ENCODE results near the gene ANKRD13B.

ANKRD13B gene

GRCh38 chr17:29596811-29597210, 3.9 kb downstream of the ANKRD13B start:
- H3K9me3 ChIP-seq (ENCODE audit: control insufficient read depth, low read length) = no peaks in the 10 kb centered on the region
- H3K4me1 ChIP-seq (ENCODE audit: control insufficient read depth, insufficient read depth, low read length) = peaks cover 51% of the 10 kb centered on the region
- peaks cover 6% of the 10 kb centered on the region for H3K27me3 ChIP-seq (ENCODE audit: control insufficient read depth, insufficient read depth, low read length, poor library complexity, severe bottlenecking)
- H3K27ac ChIP-seq (ENCODE audit: insufficient read depth, low read depth, low read length, poor library complexity, severe bottlenecking) = no peak overlapping the region
- H3K4me3 ChIP-seq (ENCODE audit: insufficient read depth, low read depth, low read length) = no peak overlapping the region
- H3K36me3 ChIP-seq (ENCODE audit: control insufficient read depth, insufficient read depth, low read length) = no peaks in the 10 kb centered on the region
- WGBS, 2 experiments = 46 to 50% methylated on average over 9 of the region's 9 CpGs

- Histone ChIP-seq H3K4me3 (ENCODE audit: insufficient read depth, low read depth, low read length) (no peak overlapping the region), H3K9me3 (ENCODE audit: control insufficient read depth, low read length) (no peaks in the 10 kb centered on the region), H3K36me3 (ENCODE audit: control insufficient read depth, insufficient read depth, low read length) (no peaks in the 10 kb centered on the region), H3K27ac (ENCODE audit: insufficient read depth, low read depth, low read length, poor library complexity, severe bottlenecking) (peak overlapping the region; percentile 16), H3K27me3 (ENCODE audit: control insufficient read depth, insufficient read depth, low read length, poor library complexity, severe bottlenecking) (peaks cover 6% of the 10 kb centered on the region), H3K4me1 (ENCODE audit: control insufficient read depth, insufficient read depth, low read length) (peaks cover 45% of the 10 kb centered on the region)
- 32 to 38% methylated on average over 13 of the region's 13 CpGs for WGBS, 2 experiments
Observed at GRCh38 chr17:29597361-29598172, 4.6 kb downstream of the ANKRD13B start.

GRCh38 chr17:29603109-29603674, 10.3 kb downstream of the ANKRD13B start:
- H3K4me1 ChIP-seq (ENCODE audit: control insufficient read depth, insufficient read depth, low read length) = peaks cover under 1% of the 10 kb centered on the region
- no peak overlapping the region for H3K4me3 ChIP-seq (ENCODE audit: insufficient read depth, low read depth, low read length)
- H3K27ac ChIP-seq (ENCODE audit: insufficient read depth, low read depth, low read length, poor library complexity, severe bottlenecking) = no peak overlapping the region
- H3K27me3 ChIP-seq (ENCODE audit: control insufficient read depth, insufficient read depth, low read length, poor library complexity, severe bottlenecking) = no peaks in the 10 kb centered on the region
- WGBS, 2 experiments = 96 to 97% methylated on average over 6 of the region's 6 CpGs
- no peaks in the 10 kb centered on the region for H3K9me3 ChIP-seq (ENCODE audit: control insufficient read depth, low read length)
- H3K36me3 ChIP-seq (ENCODE audit: control insufficient read depth, insufficient read depth, low read length) = no peaks in the 10 kb centered on the region

GRCh38 chr17:29607557-29608195, 14.7 kb downstream of the ANKRD13B start:
- no peaks in the 10 kb centered on the region for H3K9me3 ChIP-seq (ENCODE audit: control insufficient read depth, low read length)
- WGBS, 2 experiments = 90% methylated on average over 29 of the region's 29 CpGs
- no peak overlapping the region for H3K27ac ChIP-seq (ENCODE audit: insufficient read depth, low read depth, low read length, poor library complexity, severe bottlenecking)
- no peaks in the 10 kb centered on the region for H3K36me3 ChIP-seq (ENCODE audit: control insufficient read depth, insufficient read depth, low read length)
- H3K27me3 ChIP-seq (ENCODE audit: control insufficient read depth, insufficient read depth, low read length, poor library complexity, severe bottlenecking) = peaks cover 2% of the 10 kb centered on the region
- no peak overlapping the region for H3K4me3 ChIP-seq (ENCODE audit: insufficient read depth, low read depth, low read length)
- H3K4me1 ChIP-seq (ENCODE audit: control insufficient read depth, insufficient read depth, low read length) = no peaks in the 10 kb centered on the region

- Histone ChIP-seq H3K27ac (ENCODE audit: insufficient read depth, low read depth, low read length, poor library complexity, severe bottlenecking) (no peak overlapping the region), H3K36me3 (ENCODE audit: control insufficient read depth, insufficient read depth, low read length) (no peaks in the 10 kb centered on the region), H3K27me3 (ENCODE audit: control insufficient read depth, insufficient read depth, low read length, poor library complexity, severe bottlenecking) (peaks cover 14% of the 10 kb centered on the region), H3K4me3 (ENCODE audit: insufficient read depth, low read depth, low read length) (no peak overlapping the region), H3K4me1 (ENCODE audit: control insufficient read depth, insufficient read depth, low read length) (peaks cover 5% of the 10 kb centered on the region), H3K9me3 (ENCODE audit: control insufficient read depth, low read length) (no peaks in the 10 kb centered on the region)
- WGBS, 2 experiments = 92 to 95% methylated on average over 15 of the region's 15 CpGs
Observed at GRCh38 chr17:29608986-29609385, 16.1 kb downstream of the ANKRD13B start.

- Histone ChIP-seq H3K36me3 (ENCODE audit: control insufficient read depth, insufficient read depth, low read length) (no peaks in the 10 kb centered on the region), H3K27ac (ENCODE audit: insufficient read depth, low read depth, low read length, poor library complexity, severe bottlenecking) (no peak overlapping the region), H3K4me3 (ENCODE audit: insufficient read depth, low read depth, low read length) (no peak overlapping the region), H3K9me3 (ENCODE audit: control insufficient read depth, low read length) (no peaks in the 10 kb centered on the region), H3K4me1 (ENCODE audit: control insufficient read depth, insufficient read depth, low read length) (peaks cover 15% of the 10 kb centered on the region), H3K27me3 (ENCODE audit: control insufficient read depth, insufficient read depth, low read length, poor library complexity, severe bottlenecking) (peaks cover 28% of the 10 kb centered on the region)
- WGBS, 2 experiments = 88 to 93% methylated on average over 3 of the region's 3 CpGs
Observed at GRCh38 chr17:29610395-29610794, 17.5 kb downstream of the ANKRD13B start.

GRCh38 chr17:29611351-29612093, 18.6 kb downstream of the ANKRD13B start:
- Histone ChIP-seq H3K4me1 (ENCODE audit: control insufficient read depth, insufficient read depth, low read length) (peaks cover 17% of the 10 kb centered on the region), H3K27me3 (ENCODE audit: control insufficient read depth, insufficient read depth, low read length, poor library complexity, severe bottlenecking) (peaks cover 39% of the 10 kb centered on the region), H3K27ac (ENCODE audit: insufficient read depth, low read depth, low read length, poor library complexity, severe bottlenecking) (no peak overlapping the region), H3K36me3 (ENCODE audit: control insufficient read depth, insufficient read depth, low read length) (no peaks in the 10 kb centered on the region), H3K4me3 (ENCODE audit: insufficient read depth, low read depth, low read length) (no peak overlapping the region), H3K9me3 (ENCODE audit: control insufficient read depth, low read length) (no peaks in the 10 kb centered on the region)
- WGBS, 2 experiments = 95 to 96% methylated on average over 11 of the region's 11 CpGs

GRCh38 chr17:29612094-29612403, 19.1 kb downstream of the ANKRD13B start:
- Histone ChIP-seq H3K27ac (ENCODE audit: insufficient read depth, low read depth, low read length, poor library complexity, severe bottlenecking) (no peak overlapping the region), H3K36me3 (ENCODE audit: control insufficient read depth, insufficient read depth, low read length) (no peaks in the 10 kb centered on the region), H3K4me3 (ENCODE audit: insufficient read depth, low read depth, low read length) (no peak overlapping the region), H3K9me3 (ENCODE audit: control insufficient read depth, low read length) (no peaks in the 10 kb centered on the region), H3K4me1 (ENCODE audit: control insufficient read depth, insufficient read depth, low read length) (peaks cover 22% of the 10 kb centered on the region), H3K27me3 (ENCODE audit: control insufficient read depth, insufficient read depth, low read length, poor library complexity, severe bottlenecking) (peaks cover 44% of the 10 kb centered on the region)
- WGBS, 2 experiments = 96 to 97% methylated on average over 12 of the region's 12 CpGs

- H3K27me3 ChIP-seq (ENCODE audit: control insufficient read depth, insufficient read depth, low read length, poor library complexity, severe bottlenecking) = peaks cover 50% of the 10 kb centered on the region
- no peaks in the 10 kb centered on the region for H3K36me3 ChIP-seq (ENCODE audit: control insufficient read depth, insufficient read depth, low read length)
- 92% methylated on average over 85 of the region's 85 CpGs for WGBS, 2 experiments
- no peaks in the 10 kb centered on the region for H3K9me3 ChIP-seq (ENCODE audit: control insufficient read depth, low read length)
- no peak overlapping the region for H3K27ac ChIP-seq (ENCODE audit: insufficient read depth, low read depth, low read length, poor library complexity, severe bottlenecking)
- H3K4me3 ChIP-seq (ENCODE audit: insufficient read depth, low read depth, low read length) = no peak overlapping the region
- peaks cover 28% of the 10 kb centered on the region for H3K4me1 ChIP-seq (ENCODE audit: control insufficient read depth, insufficient read depth, low read length)
Observed at GRCh38 chr17:29612404-29613280, 19.7 kb downstream of the ANKRD13B start.
